PC-9 (cell line): ENCODE data around the gene ESYT1. TPM values are rescaled to one million over a fixed set of nuclear protein-coding genes. Genes with fewer than 3 reads are reported as not detected.
A peak's percentile ranks its signal among the peaks of the same experiment; 100 is the strongest.

Experiments
- BruUV-seq: library from RNA; stranded (reverse); fragments of 400-500 nt; replicated peaks from 2 replicates; lab custom pipeline; 2021; lab: Mats Ljungman, UMichigan
- CTCF ChIA-PET: fragments of 300-600 bp; sonication (Branson Sonifier 250); formaldehyde crosslinking; loops from one replicate; lab custom pipeline; 2022; ENCODE audit warnings: antibody characterized with exemption; lab: Charles Lee
- POLR2A ChIA-PET: fragments of 300-600 bp; sonication (Branson Sonifier 250); formaldehyde crosslinking; loops from one replicate; lab custom pipeline; 2022; ENCODE audit warnings: antibody characterized with exemption; ENCODE audit not compliant: unreplicated experiment; lab: Charles Lee
- DNase-seq, 2 experiments: peaks; one replicate each; pipeline versions ENCODE4 v3.0.0 to v3.0.0-alpha.2; 2015 to 2022; ENCODE audit warnings: mixed read lengths in 1 of 2
- H2AFZ ChIP-seq: fragments of 200-600 bp; sonication (generic); 2 replicates; pipeline ENCODE4 v1.8.1; 2017; ENCODE audit warnings: antibody characterized with exemption
- H3F3A ChIP-seq: fragments of 200-600 bp; sonication (generic); 2 replicates; pipeline ENCODE4 v1.8.1; 2017; ENCODE audit warnings: antibody characterized with exemption, mild to moderate bottlenecking, low read depth; ENCODE audit not compliant: insufficient read depth
- H3K27ac ChIP-seq: fragments of 200-600 bp; sonication (generic); 2 replicates; pipeline ENCODE4 v1.6.1; 2016; ENCODE audit warnings: mixed run types
- H3K27me3 ChIP-seq: fragments of 200-600 bp; sonication (generic); 2 replicates; pipeline ENCODE4 v1.6.1; 2016; ENCODE audit warnings: low read depth, mixed run types; ENCODE audit not compliant: insufficient read depth
- H3K36me3 ChIP-seq: fragments of 200-600 bp; sonication (generic); 2 replicates; pipeline ENCODE4 v1.6.1; 2016; ENCODE audit warnings: low read depth, mixed run types
- H3K4me1 ChIP-seq: fragments of 200-600 bp; sonication (generic); replicated peaks from 2 replicates; pipeline ENCODE4 v1.6.1; 2016; ENCODE audit warnings: mixed run types; ENCODE audit not compliant: insufficient read depth
- H3K4me2 ChIP-seq: fragments of 200-600 bp; sonication (generic); 2 replicates; pipeline ENCODE4 v1.6.1; 2017; ENCODE audit warnings: mixed run types
- H3K4me3 ChIP-seq: fragments of 200-600 bp; sonication (generic); 2 replicates; pipeline ENCODE4 v1.6.1; 2016; ENCODE audit warnings: mixed run types
- H3K79me2 ChIP-seq: fragments of 200-600 bp; sonication (generic); 2 replicates; pipeline ENCODE4 v1.6.1; 2017; ENCODE audit warnings: low read depth, mixed run types
- H3K9me2 ChIP-seq: fragments of 200-600 bp; sonication (generic); 2 replicates; pipeline ENCODE4 v1.8.1; 2017; ENCODE audit warnings: mild to moderate bottlenecking; ENCODE audit not compliant: insufficient read depth
- H3K9me3 ChIP-seq: fragments of 200-600 bp; sonication (generic); 2 replicates; pipeline ENCODE4 v1.8.1; 2016; ENCODE audit warnings: low read depth; ENCODE audit not compliant: insufficient read depth
- H4K20me1 ChIP-seq: fragments of 200-600 bp; sonication (generic); 2 replicates; pipeline ENCODE4 v1.8.1; 2017; ENCODE audit not compliant: insufficient read depth
- CTCF ChIP-seq: fragments of 200-600 bp; sonication (generic); conservative IDR thresholded peaks from 2 replicates; pipeline ENCODE4 v1.6.1; 2017; ENCODE audit warnings: mixed run types, antibody characterized with exemption, mild to moderate bottlenecking, moderate library complexity
- EZH2 ChIP-seq: fragments of 200-600 bp; sonication (generic); IDR thresholded peaks from 2 replicates; pipeline ENCODE4 v1.8.0; 2017; ENCODE audit warnings: antibody characterized with exemption, low read depth
- intact Hi-C: fragments of 100-400 bp; cut with micrococcal nuclease; formaldehyde crosslinking; loops from one replicate; pipeline ENCODE4 v1.10.0; 2022; ENCODE audit not compliant: unreplicated experiment
- total RNA-seq: library from RNA; stranded (reverse); gene quantifications from 2 replicates; pipeline ENCODE4 v1.2.3, GENCODE V29; 2021

ESYT1 gene
- total RNA-seq, 1 experiment from 2014 or later: 46.1 TPM

- intact Hi-C loops: loop anchor here (5.0 kb wide), 1 partner anchor 40 kb away; the partner anchor contains the start of genes RPL41 and ZC3H10
- CTCF ChIA-PET: interaction anchor here (0.7 kb wide), 1 partner anchor 34 kb away, joined by 5 read pairs; no protein-coding TSS in a partner anchor
- BruUV-seq: TSS peak; percentile 9
- peaks cover 44% of the 10 kb centered on the region for H3K79me2 ChIP-seq
- no peaks in the 10 kb centered on the region for H3K9me2 ChIP-seq
- 0 out of 2 replicates have a peak overlapping the region, but pooled peaks have one; percentile 67 for H2AFZ ChIP-seq
- H3K27me3 ChIP-seq: no peaks in the 10 kb centered on the region
- peak overlapping the region; percentile 78 for H3K4me2 ChIP-seq
- TF ChIP-seq CTCF: peak; percentile 82
- no peak for TF ChIP-seq EZH2
- peaks cover 21% of the 10 kb centered on the region for H4K20me1 ChIP-seq
- peak overlapping the region; percentile 50 for H3K27ac ChIP-seq
- DNase-seq: peak; percentile 78 to 82
- POLR2A ChIA-PET: interaction anchor here (1.3 kb wide), 1 partner anchor 29 kb away, joined by 4 read pairs; the partner anchor contains the start of gene ESYT1
- H3K36me3 ChIP-seq: peaks cover 29% of the 10 kb centered on the region
- H3K4me3 ChIP-seq: peak overlapping the region; percentile 51
- no peaks in the 10 kb centered on the region for H3K9me3 ChIP-seq
- peaks cover 44% of the 10 kb centered on the region for H3F3A ChIP-seq
- peaks cover 31% of the 10 kb centered on the region for H3K4me1 ChIP-seq
Measured at GRCh38 chr12:56157201-56158028, 29.3 kb downstream of the ESYT1 start.

GRCh38 chr12:56158029-56158925 is 30.2 kb downstream of the ESYT1 start, which contains the start of gene MYL6:
TSS of gene MYL6 (plus strand) at chr12:56158359. CDS start at chr12:56158402, 43 bp downstream.
- peak within 1 kb of the TSS; percentile 95 for H3K4me3 ChIP-seq
- H3K27me3 ChIP-seq: no peaks in the 10 kb centered on the region
- H3K79me2 ChIP-seq: peaks cover 38% of the 10 kb centered on the region
- CTCF ChIA-PET: no interaction called here
- no peaks in the 10 kb centered on the region for H3K9me2 ChIP-seq
- H2AFZ ChIP-seq: 0 out of 2 replicates have a peak within 1 kb of the TSS, but pooled peaks have one; percentile 67
- intact Hi-C loops: loop anchor here (5.0 kb wide), 1 partner anchor 41 kb away; the partner anchor contains the start of genes RPL41 and ZC3H10
- POLR2A ChIA-PET: interaction anchor here (0.6 to 1.6 kb wide), 5 partner anchors 23 to 588 kb away, joined by 3 to 13 read pairs (median 5); partner anchors contain the start of gene ESYT1
- DNase-seq: peak; percentile 89 to 93
- peaks cover 26% of the 10 kb centered on the region for H3K4me1 ChIP-seq
- H3K4me2 ChIP-seq: peak within 1 kb of the TSS; percentile 89
- peak within 1 kb of the TSS; percentile 82 for H3K27ac ChIP-seq
- no TSS peak for BruUV-seq
- TF ChIP-seq EZH2 (no peak), CTCF (no peak)
- H3K36me3 ChIP-seq: peaks cover 36% of the 10 kb centered on the region
- peaks cover 53% of the 10 kb centered on the region for H3F3A ChIP-seq
- H4K20me1 ChIP-seq: peaks cover 22% of the 10 kb centered on the region
- H3K9me3 ChIP-seq: no peaks in the 10 kb centered on the region
